ENCODE data around the gene LIN7C.
"Not testable (repeated sequence)": the region's sequence is repeated elsewhere in the genome, so short reads cannot be mapped to it uniquely, and the experiment has no call there.

Gene LIN7C

GRCh38 chr11:27468995-27469695 is 37.4 kb downstream of the LIN7C start:
- DNase-seq = no peak

- DNase-seq = peak; percentile 65
Observed at GRCh38 chr11:27468209-27468994, 38.2 kb downstream of the LIN7C start.

GRCh38 chr11:27467181-27467913 is 39.2 kb downstream of the LIN7C start:
- no peak for DNase-seq

GRCh38 chr11:27466363-27466762 is 40.2 kb downstream of the LIN7C start:
- DNase-seq = no peak

GRCh38 chr11:27465629-27466028 is 40.9 kb downstream of the LIN7C start:
- DNase-seq = no peak

- no peak for DNase-seq
Observed at GRCh38 chr11:27464909-27465308, 41.7 kb downstream of the LIN7C start.

- DNase-seq = peak; percentile 63
Observed at GRCh38 chr11:27464289-27464696, 42.3 kb downstream of the LIN7C start.

- no peak for DNase-seq
Observed at GRCh38 chr11:27462543-27462942, 44.0 kb downstream of the LIN7C start.

GRCh38 chr11:27460158-27460978 is 46.2 kb downstream of the LIN7C start:
- DNase-seq = no peak

GRCh38 chr11:27459191-27459590 is 47.4 kb downstream of the LIN7C start:
- no peak for DNase-seq

- no peak for DNase-seq
Observed at GRCh38 chr11:27458182-27458581, 48.4 kb downstream of the LIN7C start.

- DNase-seq = no peak
Observed at GRCh38 chr11:27456795-27457329, 49.7 kb downstream of the LIN7C start.

- DNase-seq = peak; percentile 68
Observed at GRCh38 chr11:27456140-27456794, 50.3 kb downstream of the LIN7C start.

GRCh38 chr11:27455667-27456066 is 50.9 kb downstream of the LIN7C start:
- no peak for DNase-seq

GRCh38 chr11:27453701-27454100 is 52.9 kb downstream of the LIN7C start:
- DNase-seq = no peak

- DNase-seq = no peak
Observed at GRCh38 chr11:27452147-27452546, 54.4 kb downstream of the LIN7C start.

GRCh38 chr11:27451244-27451965 is 55.2 kb downstream of the LIN7C start:
- no peak for DNase-seq

- not testable (repeated sequence) for DNase-seq
Observed at GRCh38 chr11:27448184-27448540, 58.4 kb downstream of the LIN7C start.

- peak; percentile 80 for DNase-seq
Observed at GRCh38 chr11:27447288-27448183, 59.0 kb downstream of the LIN7C start.

- no peak for DNase-seq
Observed at GRCh38 chr11:27445625-27446024, 60.9 kb downstream of the LIN7C start.
